NCI-H1694 (cell line): ENCODE measurements around the gene GAMT.
"Not testable (repeated sequence)": the region's sequence is repeated elsewhere in the genome, so short reads cannot be mapped to it uniquely, and the experiment has no call there.

Experiments
- DNase-seq: peaks from one replicate; lab custom pipeline; 2025; lab: John Stamatoyannopoulos, UW

GAMT gene

DNA sequence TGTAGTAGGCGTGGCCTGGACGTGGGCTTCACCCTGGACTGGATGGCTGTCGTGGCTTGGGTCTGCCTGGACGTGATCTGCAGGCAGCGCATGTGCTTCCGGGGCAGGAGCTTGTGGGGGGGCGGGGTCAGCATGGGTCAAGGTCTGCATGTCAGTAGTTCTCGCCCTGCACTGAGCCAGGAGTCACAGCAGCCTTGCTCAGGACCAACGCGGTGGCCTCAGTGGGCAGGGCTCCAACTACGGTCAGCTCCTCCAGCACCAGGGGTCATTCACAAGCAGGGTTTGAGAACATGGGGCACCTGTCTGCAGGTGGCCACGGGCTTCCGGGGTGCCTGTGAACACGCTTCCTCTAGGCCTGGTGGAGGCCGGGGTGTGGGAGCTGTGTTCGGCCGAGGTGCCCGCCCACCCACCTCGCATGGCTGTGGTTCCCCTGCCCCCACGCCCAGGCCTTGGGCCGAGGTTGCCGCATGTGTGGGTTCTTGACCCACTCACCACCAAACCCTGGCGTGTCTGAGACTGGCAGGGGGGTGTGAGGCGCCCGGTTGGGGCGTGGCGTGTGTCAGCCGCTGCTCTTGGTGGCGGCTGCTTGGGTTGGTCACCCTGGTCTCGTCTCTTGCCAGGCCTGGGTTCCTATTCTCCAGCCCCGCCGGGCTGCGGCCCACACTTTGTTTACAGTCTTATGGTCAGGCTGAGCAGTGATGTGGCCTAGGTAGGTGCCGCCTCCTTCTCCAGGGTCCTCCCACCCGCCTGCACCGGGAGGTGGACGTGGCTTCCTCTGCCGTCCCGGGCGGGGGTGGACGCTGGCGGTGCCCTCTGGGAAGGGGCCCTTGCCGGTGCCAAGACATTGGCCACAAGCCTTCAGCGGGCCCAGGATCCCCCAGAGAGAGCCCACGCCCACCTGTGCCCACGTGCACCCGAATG is 32.0 kb upstream of the GAMT start:
- DNase-seq, result no peak

DNA sequence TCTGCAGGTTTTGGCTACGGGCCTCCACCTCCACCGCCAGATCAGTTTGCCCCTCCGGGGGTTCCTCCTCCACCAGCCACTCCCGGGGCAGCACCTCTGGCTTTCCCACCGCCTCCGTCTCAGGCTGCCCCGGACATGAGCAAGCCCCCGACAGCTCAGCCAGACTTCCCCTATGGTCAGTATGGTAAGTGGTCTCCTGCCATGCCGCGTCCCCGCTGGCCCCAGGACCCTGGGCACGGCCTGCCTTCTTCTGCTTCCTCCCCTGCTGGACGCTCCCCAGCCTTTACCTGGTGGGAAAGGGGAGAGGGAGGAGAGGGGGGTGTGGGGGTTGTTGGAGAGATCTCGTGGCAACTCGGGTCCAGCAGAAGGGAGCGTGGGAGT is 31.2 kb upstream of the GAMT start:
- no peak for DNase-seq

DNA sequence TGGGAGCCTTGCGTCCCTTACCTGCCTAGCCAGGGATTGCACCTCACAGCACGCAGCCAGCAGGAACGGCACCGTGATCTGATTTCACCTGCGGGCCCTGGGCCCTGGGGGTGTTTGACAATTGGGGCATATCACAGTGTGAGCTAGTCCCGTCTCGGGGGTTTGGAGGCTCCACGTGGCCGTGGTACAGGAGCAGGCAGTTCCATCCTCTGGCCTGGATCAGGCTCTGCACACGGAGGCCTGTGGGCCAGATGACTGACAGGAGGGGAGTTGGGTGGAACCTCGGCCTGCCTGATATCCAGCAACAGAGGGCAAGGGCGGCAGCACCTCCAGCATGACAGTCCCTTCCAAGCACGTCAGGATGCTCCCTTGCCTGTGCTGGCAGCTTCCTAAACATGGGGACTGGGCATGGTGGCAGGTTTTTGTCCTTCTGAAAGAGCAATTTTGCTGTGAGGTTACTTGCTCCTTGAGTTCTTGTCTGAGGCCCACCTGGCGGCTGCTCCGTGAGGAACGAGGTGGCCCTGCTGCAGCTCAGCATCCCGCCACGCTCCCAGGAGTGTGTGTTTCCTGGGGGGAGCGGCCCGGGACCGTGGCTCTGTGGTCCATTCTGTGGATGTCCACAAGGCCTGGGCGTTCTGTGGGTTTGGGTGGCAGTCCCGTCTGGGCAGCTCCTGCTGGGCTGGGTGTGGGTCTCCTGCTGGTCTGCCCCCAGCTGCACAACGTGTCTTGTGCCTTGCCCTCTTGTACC is 30.6 kb upstream of the GAMT start:
- no peak for DNase-seq

DNA sequence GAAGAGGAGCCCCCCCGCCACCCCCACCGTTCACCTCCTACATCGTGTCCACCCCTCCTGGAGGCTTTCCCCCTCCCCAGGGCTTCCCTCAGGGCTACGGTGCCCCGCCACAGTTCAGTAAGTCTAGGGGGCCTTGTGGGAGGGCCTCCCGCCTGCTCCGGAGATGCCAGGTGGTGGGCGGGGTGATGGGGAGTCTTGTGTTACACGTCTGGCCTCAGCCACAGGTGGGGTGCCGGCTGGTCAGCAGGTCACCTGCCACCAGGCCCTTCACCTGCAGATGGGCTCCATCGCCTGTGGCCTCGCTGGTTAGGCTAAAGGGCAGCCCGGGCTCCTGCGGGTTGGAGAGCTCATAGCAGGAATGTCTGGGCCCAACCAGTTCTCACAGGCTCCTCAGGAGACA is 28.9 kb upstream of the GAMT start:
- DNase-seq, result no peak

DNA sequence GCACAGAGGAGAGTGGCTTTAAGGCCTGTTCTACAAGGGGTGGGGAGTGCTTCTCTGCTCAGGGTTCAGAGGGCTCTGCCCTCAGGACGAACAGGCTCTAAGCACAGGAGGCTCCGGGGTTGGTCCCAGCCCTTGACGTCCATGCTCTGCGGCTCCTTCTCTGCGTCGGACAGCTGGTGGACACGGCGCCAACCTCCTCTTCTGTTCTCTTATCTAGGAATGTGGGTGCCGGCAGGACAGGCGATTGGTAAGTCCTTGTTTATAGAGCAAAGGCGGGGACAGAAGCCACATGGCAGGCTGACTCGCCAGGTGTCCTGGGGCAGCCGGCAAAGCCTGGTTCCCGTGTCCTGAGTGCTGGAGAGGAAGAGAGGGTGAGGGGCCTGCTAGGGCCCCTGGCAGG is 28.4 kb upstream of the GAMT start:
- no peak for DNase-seq

DNA sequence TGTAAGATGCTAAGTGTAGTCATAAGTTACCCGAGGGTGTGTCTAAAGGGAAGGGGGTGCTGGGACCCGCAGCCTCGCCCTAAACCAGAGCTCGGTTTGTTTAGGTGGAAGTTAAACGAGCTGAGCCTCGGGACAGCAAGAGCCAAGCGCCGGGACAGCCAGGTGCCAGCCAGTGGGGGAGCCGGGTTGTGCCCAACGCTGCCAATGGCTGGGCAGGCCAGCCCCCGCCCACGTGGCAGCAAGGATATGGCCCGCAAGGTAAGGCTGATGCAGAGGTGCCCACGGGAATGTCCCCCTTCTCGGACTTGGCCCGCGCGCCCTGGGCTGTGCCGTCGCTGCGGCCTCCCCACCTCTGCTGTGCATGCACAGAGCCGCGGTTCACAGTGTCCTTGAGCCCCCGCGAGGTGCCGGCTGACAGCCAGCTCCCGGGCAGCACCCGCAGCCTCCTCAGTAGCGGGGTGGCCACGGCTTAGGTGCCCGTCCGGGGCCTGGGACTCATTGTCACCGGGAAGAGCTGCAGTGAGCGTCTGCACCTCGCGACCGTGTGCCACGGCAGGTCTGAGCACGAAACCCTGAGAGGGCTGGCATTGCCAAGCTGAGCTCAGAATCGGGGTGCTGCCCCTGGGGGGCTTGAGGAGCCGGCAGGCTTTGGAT is 27.5 kb upstream of the GAMT start:
- no peak for DNase-seq

DNA sequence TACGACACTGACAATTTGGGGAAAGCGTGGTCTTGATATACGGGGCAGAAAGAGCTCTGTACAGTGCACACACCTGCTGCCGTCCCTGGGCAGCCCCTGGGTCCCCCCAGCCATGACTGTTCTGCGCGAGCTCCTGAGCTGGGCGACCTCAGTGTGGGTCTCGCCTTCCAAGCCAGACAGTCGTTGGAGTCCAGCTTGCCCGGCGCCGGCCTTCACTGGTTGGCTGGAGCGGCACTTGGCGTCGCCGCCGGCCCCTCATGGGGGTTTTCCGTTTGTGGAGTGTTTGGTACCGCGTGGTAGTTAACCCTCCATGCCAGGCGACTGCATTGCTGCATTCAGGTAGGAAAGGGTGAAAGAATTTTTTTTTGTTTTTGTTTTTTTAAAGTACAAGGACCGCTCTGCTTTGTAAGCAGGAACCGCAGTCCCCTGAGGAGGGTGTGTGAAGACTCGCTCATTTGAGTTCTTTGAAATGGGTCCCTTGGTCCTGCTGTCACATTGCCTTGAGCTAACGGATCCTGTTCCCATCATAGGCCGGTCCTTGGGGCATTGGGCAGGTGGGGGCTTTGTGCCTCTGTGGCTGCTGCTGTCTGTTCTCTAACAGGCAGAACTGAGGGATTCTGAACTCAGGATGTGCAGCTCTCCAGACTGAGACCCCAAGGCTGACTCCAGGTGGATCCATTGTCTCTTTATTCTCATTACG is 26.0 kb upstream of the GAMT start:
- no peak for DNase-seq

DNA sequence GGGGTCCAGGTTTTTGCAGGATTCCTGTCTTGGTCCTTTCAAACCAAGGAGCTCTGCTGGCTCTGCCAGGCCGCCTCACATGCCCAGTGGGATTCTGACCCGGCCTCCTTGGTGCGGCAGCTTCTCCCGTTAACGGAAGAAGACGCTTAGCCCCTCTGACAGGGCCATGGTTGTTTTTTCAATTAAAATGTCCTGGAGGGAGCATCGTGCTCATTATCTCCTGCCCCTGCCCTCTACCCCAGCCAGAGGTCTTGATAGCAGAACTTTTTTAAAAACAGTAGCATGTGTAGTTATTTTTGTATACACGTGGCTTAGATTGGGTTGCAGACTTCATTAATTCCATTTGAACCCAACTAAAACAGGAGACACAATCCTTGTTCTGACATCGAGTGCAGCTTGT is 25.4 kb upstream of the GAMT start:
- DNase-seq, result no peak

DNA sequence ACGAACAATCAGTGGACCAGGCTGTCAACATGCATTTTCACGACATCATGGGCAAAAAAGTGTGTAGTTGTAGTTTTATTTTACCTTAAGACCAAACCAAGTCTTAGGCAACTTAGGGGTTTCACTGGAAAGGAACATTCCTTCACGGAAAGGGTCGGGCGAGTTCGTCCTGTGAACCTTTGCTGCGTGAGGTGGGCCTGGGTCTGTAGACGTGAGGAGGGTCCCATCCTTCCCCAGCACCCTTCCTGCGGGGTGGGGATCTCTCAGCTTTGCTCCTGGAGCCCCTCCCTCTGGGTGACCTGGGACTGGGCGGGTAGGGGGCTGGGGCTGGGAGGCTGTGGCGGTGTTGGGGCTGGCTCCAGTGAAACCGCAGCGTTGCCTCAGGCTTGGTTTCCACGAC is 24.6 kb upstream of the GAMT start:
- DNase-seq, result no peak

DNA sequence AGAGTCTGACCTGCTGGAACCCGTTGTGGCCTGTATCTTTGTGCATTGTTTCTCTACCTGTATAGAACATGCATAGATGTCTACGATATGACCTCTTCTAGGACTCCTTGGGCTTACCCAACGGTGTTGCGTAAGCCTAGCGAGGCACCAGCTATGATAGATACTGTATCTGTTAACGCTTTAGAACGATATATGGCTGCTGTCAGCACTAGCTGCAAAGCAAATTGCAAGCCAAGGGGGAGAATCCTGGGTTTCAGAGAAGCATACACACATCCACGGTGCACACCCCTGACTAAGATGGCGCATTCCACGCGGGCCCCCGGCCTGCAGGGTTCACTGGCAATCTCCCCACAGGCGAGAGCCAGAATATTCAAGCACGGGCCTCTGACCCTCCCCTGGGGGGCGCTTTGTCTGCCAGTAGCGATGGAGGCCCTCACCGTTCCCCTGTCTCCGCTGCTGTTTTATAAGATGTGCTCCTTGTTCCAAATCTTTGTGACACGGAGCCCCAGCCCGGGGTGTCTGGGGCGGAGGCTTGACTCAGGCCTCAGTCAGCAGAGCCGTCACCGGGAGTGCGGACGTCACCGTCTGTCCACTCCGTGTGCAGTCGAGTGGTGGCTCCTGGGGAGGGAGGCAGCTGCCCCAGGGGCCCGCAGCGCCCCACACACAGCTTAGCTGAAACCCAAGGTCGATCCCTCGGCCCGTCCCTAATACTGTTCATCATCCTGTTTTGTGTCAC is 23.9 kb upstream of the GAMT start:
- no peak for DNase-seq

DNA sequence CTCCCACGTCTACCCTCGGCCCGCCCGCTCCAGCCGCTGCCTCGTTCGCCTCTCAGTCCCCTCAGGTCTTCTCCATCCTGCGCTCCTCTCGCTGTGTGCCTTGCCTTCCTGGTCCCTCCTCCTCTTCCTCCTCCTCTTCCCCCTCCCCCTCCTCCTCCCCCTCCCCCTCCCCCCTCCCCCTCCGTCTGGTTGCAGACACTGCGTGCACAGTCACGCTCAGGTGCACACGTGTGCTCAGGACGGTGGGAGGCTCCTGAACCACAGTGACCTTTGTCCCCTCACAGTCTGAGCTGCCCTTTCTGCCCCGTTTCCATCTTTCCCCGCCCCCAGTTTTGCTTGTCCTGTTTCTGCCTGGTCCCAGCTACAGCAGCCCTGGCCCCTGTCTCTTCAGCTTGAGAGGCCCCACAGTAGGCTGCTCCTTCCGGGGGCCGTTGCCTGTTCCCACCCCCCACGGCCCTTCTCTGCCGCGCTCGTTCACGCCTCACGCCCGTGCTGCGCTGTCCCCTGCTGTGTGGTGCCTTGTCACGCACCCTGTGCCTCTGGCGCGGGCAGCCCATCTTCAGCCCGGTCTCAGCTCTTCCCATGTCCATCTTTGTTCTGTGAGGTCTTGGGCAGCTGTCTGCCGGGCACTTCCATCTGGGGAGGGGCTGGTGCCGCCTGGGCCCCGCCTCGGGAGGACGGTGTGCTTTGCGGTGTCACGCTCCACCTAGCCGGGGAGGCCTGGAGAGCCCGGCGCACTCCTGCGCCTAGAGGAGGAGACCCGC is 23.0 kb upstream of the GAMT start:
- DNase-seq, result no peak

DNA sequence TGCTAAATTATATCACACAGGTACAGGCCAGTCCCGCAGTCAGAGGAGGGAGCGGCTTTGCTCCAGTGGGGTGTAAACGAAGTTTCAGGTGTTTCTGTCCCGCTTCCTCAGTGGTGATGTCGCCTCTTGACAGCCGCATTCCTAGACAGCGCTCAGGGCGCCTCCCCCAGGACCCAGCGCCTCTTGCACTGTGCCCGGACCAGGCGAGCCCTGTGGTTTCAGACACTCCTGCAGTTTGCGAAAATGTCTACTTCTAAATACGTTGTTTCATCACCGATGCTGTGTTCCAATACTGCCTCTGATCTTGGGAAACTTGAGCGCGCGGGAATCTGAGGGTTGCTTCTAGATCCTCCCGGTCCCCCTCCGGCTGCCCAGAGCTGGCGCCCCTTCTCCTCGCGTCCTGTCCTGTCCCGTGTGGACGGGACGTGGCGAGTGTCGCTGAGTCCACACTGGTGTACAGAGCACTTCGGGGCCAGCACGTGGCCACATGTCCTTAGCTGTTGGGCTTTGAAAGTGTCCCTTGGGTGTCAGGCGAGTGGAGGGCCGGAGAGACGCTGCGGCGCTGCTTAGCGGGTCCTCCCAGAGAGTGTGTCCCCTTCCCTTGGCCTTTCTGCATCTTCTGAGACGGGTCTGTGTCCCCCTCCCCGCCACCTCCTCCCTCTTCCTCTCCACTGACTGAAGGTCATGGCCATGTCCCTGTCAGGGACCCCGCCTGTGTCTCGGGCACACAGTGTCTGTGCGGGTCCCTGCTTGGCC is 22.3 kb upstream of the GAMT start:
- DNase-seq, result no peak

DNA sequence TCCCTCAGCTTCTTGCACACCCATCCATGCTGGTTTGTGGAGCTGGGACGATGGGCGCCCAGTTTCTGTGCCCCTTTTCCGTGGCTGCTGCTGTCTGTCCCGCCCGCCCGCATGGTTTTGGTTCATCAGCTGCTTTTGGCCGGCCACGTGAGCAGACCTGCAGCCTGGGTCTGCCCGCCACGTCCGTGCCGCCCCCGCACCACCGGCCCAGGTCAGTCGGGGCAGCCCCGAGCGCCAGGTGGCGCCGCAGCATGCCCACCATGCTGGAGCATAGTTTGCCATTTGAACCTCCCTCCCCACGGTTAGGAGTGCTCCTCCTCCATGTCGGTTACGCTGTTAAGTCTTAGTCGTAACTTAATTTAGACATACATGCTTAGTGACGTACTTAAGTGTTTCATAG is 21.6 kb upstream of the GAMT start:
- no peak for DNase-seq

DNA sequence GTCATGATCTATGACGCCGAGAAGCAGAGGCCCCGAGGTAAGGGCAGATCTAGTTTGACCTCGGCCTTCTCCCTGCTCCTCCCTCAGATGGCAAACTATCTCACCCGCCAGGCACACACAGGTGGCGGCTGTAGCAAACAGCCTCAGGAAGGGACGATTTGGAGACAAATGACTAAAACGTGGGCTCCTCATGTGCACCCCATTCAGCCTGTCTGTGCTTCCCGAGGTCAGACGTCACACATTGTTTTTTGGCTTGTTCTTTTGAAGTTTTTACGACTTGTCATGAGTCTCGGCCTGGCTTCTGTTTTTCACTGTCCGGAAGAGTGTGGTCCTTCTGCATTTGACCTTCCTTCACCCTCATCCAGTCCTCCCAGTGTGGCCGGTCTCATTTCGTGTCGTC is 21.0 kb upstream of the GAMT start:
- DNase-seq, result no peak

DNA sequence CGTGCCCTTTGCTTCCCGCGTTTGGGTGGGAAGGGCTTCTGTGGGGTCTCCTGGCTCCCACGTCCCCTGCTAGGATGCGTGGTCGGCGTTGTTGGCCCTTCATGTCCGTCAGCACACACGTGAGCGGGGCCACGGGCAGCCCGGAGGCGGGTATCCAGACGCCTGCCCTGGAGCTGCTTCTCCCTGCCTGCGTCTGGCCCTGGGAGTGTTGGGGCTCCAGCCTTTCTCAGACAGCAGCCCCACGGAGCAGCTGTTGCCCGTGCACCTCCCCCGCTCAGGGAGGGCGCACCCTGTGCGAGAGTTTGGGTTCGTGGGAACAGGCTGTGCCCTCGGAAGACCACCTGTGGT is 20.6 kb upstream of the GAMT start:
- DNase-seq, result no peak

DNA sequence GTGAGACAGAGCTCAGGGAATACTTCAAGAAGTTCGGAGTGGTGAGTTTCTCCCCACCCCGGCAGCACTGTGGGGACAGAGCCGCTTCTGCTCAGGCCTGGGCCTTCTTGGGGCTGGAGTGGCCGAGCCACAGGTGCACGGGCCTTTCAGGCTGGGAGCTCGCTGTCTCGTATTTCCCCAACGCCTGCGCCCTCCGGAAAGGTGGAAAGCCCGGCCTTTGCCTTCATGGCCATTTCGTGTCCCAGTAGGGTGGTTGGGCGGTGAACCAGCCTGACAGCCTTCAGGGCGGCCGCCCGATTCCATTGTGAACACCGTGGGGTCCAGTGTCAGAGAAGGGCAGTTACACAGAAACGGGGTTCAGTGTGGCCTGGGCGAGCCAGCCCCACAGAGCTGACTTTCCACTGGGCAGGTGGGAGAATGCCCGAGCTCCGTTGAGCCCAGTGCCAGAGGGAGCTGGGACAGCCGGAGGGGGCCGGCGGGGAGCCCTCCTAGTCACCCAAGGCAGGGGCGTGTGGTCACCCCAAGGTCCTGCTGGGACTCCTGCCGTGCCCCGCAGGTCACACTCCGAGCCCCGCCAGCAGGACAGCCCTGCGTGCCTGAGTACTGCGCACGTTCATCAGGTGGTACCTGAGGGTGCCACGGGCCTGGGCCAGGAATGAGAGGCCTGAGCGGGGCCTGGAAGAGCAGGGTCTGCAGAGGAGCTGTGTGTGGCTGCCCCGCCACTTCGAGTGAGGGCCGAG is 20.0 kb upstream of the GAMT start:
- no peak for DNase-seq

DNA sequence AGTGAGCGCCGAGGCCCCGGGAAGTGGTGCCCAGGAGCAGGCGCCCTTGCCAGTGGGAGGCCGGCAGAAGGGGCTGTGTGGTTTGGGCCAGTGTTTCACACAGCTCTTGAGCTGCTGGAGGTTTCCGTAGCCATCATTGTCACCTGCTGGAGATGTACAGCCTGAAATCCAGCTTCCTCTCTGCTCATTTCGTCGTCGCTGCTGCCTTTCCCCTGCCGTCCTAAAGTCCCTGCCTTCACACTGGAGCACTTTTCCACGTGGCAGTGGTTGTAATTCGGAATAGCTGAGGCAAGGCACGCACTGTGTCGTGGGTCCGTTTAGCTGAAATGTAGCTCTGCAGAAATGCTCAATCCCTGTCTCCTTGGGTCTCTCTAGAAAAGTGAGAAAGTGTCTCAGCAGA is 19.2 kb upstream of the GAMT start:
- DNase-seq, result no peak

DNA sequence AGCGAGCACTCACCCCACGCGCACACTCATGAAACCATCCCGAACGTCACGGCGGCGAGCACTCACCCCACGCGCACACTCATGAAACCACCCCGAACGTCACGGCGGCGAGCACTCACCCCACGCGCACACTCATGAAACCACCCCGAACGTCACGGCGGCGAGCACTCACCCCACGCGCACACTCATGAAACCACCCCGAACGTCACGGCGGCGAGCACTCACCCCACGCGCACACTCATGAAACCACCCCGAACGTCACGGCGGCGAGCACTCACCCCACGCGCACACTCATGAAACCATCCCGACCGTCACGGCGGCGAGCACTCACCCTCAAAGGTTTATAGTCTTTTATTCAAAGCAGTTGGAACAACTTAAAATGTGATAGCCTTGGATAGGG is 18.7 kb upstream of the GAMT start:
- not testable (repeated sequence) for DNase-seq

DNA sequence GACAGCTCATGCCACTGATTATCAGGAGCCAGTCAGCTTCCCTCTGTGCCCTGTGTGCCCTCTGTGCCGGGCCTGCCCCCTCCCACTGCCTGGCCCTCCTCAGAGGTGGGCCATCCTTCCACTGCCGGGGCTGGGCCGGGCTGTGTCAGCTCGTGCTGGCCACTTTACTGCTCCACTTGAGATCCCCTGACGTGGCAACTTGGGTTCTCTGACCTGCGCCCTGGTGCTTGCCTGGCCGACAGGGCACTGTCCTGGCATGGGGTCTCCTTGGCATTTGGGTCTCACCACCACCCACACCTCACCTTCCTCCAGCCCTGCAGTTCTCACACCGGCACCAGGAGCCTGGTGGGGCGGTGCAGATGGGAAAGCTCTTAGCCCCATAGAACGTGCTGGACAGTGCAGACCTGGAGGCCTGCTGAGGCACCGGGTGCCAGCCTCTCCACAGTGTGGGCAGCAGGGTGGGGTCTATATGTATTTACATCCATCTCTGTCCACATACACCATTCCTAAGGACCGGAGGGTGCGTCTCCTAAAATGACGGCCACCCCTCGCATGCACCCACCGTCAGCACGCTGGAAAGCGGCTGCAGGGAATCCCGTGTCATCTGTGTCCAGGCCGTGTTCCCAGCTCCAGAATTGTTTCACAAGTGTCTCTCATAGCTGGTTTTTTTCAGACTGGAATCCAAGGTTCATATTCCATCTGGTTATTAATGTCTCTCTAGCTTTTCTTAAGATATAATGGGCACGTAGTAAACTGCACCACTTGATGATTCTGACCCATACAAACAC is 17.8 kb upstream of the GAMT start:
- DNase-seq, result no peak
